ENCODE measurements around the gene ATP2B1.
A peak's percentile ranks its signal among the peaks of the same experiment; 100 is the strongest.
"Not testable (repeated sequence)": the region's sequence is repeated elsewhere in the genome, so short reads cannot be mapped to it uniquely, and the experiment has no call there.

Gene ATP2B1

DNA sequence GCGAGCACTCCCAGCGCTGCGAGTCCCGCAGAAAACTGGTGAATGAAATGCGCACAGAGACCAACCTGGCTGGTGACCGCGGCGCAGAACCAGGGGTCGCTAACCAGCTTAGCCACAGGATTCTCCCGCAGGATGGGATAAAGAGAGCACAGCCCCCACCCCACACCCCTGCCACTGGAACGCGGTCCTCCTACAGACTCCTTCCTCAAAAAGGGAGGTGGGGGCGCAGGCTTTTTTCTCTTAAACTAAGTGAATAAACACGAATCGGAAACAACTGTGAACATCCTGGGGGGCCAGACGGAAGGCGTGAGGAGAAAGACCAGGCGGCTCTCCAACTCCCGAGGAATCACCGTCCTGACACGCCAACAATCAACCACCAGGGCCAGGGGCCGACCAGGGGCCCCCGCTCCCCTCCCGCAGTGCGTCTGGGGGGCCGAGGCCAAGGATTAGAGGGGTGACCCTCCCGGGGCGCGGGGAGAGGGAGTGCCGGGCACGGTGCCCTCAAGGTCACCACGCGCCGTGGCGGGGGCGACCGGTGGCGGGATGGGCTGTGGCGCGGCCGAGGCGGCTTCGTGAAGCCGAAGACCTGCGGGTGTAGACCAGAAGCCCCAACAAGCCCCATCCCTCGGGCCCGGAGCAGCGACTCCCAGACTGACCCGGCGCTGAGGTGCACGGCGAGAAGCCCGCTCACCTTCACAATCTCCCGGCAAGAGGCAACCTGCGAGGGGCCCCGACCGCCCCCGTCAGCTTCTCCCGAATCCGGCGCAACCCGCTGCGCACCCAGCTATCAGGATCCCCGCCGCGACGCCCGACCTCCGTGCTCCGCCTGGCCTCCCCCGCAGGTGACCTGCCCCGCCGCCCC, 704 bp downstream of the ATP2B1 start:
- H3K27ac Mint-ChIP-seq: peak overlapping the region; percentile 100
- no peaks in the 10 kb centered on the region for H3K9me3 Mint-ChIP-seq
- peaks cover 51% of the 10 kb centered on the region for H3K36me3 Mint-ChIP-seq (ENCODE audit: low read depth)
- intact Hi-C loops (cut with micrococcal nuclease): no loop called here
- no peaks in the 10 kb centered on the region for H3K27me3 Mint-ChIP-seq
- peaks cover 16% of the 10 kb centered on the region for H3K4me1 Mint-ChIP-seq (ENCODE audit: low read depth)
- peak overlapping the region; percentile 99 for H3K4me3 Mint-ChIP-seq

DNA sequence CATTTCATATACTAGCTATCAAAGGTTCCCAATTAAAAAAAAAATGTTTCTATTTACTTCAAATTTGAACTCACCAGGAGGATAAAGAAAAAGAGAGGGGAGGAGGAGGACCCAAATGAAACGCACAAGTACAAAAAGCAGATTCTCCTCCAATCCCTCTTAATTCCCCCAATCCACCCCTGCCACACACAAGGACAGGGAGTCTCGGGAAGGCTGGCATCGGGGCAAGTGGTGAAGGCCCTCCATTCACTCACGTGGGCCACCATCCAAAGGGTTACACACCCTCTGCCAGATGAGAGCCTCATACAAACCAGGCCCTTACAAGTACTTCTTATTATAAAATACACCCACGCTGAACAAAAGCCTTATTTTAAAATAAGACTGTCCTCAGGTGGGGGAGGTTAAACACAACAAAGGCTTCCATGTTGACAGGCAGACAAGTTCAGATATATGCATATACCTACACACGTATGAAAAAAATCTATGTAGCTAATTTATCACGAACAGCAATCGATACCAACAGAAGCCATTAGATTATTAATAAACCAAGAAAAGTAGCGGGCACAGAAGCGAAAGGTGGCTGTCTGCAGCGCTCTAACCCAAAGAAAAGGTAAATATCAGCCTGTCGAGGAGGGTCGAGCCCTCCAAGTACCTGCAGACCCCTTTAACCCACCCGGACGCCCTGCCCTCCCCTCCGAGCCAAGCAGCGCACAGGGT, 1.5 kb downstream of the ATP2B1 start:
- intact Hi-C loops (cut with micrococcal nuclease): no loop called here
- Mint-ChIP-seq H3K4me1 (ENCODE audit: low read depth) (peaks cover 20% of the 10 kb centered on the region), H3K27ac (peak overlapping the region; percentile 100), H3K9me3 (no peaks in the 10 kb centered on the region), H3K4me3 (peak overlapping the region; percentile 99), H3K27me3 (no peaks in the 10 kb centered on the region), H3K36me3 (ENCODE audit: low read depth) (peaks cover 46% of the 10 kb centered on the region)

DNA sequence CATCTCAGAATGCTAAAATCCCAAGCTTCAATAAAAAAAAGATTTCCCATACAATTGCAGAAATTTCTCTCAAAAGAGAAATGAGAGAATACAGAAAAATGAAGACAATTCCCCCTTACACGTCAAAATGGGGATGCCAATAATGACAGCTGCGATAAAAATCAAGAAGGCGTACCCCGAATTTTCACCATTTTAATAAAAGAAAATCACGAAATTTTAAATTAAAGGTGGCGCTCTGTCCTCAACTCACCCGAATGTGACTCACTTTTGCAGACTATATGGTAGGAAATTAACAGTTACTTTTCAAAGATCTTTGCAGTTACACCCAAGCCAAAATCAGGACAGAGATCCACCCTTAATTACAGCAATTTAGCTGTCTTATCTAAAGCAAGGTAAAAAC, 2.1 kb downstream of the ATP2B1 start:
- H3K36me3 Mint-ChIP-seq (ENCODE audit: low read depth): peaks cover 46% of the 10 kb centered on the region
- H3K4me1 Mint-ChIP-seq (ENCODE audit: low read depth): peaks cover 24% of the 10 kb centered on the region
- H3K27me3 Mint-ChIP-seq: no peaks in the 10 kb centered on the region
- H3K4me3 Mint-ChIP-seq: peak overlapping the region; percentile 99
- intact Hi-C loops (cut with micrococcal nuclease): no loop called here
- peak overlapping the region; percentile 100 for H3K27ac Mint-ChIP-seq
- H3K9me3 Mint-ChIP-seq: no peaks in the 10 kb centered on the region

DNA sequence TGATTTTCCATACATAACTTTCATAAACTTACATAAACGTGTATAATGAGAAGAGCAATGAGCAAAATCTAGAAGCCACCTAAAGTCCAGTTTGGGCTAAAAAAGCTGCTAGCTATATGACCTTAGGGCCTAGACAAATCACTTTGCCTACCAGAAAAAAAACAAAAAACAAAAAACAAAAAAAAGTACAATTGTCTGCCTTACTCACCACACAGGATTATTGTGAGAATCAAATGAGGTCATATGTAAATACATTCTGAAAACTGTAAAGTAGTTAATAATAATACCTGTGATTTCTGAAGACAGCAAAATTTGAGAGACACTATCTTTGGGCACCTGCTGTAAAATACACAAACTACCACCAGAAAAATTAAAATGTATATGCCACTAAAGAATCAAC, 4.2 kb downstream of the ATP2B1 start:
- peak overlapping the region; percentile 55 for H3K4me3 Mint-ChIP-seq
- peaks cover 41% of the 10 kb centered on the region for H3K4me1 Mint-ChIP-seq (ENCODE audit: low read depth)
- peaks cover 47% of the 10 kb centered on the region for H3K36me3 Mint-ChIP-seq (ENCODE audit: low read depth)
- no peak overlapping the region for H3K27ac Mint-ChIP-seq
- H3K27me3 Mint-ChIP-seq: no peaks in the 10 kb centered on the region
- intact Hi-C loops (cut with micrococcal nuclease): no loop called here
- no peaks in the 10 kb centered on the region for H3K9me3 Mint-ChIP-seq

DNA sequence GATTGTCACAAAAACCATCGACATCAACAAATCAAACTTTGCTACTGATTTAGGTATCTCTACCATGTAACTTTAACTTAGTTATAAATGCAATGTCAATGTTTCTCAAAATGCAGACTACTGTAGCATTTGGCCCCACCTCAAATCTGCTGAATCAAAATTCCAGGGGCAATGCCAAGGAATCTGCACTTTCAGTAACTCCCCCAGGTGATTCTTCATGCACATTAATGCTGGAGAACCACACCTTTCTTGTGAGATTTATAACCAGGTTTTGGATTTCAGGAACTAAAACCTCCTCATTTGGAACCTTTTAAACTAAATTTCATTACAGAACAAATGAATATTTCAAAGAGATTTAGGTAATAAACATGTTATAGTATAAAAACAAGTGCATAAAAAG, 4.9 kb downstream of the ATP2B1 start:
- peaks cover 48% of the 10 kb centered on the region for H3K4me1 Mint-ChIP-seq (ENCODE audit: low read depth)
- H3K9me3 Mint-ChIP-seq: no peaks in the 10 kb centered on the region
- H3K4me3 Mint-ChIP-seq: peak overlapping the region; percentile 23
- no peak overlapping the region for H3K27ac Mint-ChIP-seq
- peaks cover 47% of the 10 kb centered on the region for H3K36me3 Mint-ChIP-seq (ENCODE audit: low read depth)
- intact Hi-C loops (cut with micrococcal nuclease): no loop called here
- no peaks in the 10 kb centered on the region for H3K27me3 Mint-ChIP-seq

DNA sequence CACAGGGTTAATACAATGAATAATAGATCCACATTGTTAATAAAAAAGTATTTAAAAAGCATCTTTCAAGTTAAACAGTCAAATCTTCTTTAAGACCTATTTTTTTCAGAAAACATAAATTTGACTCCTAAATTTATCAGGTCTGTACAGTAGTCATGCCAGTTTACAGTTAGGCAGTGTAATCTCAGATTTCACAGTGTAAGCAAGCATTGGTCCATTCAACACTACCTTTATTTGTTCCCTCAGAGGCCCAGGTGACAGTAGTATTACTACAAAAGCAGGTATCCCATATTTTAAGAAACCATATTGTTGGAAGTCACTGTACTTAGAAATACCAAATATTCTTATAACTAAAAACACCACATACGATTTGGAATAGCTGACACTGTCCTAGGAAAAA, 6.1 kb downstream of the ATP2B1 start:
- intact Hi-C loops (cut with micrococcal nuclease): no loop called here
- Mint-ChIP-seq H3K9me3 (no peaks in the 10 kb centered on the region), H3K4me1 (ENCODE audit: low read depth) (peaks cover 61% of the 10 kb centered on the region), H3K27ac (no peak overlapping the region), H3K36me3 (ENCODE audit: low read depth) (peaks cover 52% of the 10 kb centered on the region), H3K4me3 (no peak overlapping the region), H3K27me3 (no peaks in the 10 kb centered on the region)

DNA sequence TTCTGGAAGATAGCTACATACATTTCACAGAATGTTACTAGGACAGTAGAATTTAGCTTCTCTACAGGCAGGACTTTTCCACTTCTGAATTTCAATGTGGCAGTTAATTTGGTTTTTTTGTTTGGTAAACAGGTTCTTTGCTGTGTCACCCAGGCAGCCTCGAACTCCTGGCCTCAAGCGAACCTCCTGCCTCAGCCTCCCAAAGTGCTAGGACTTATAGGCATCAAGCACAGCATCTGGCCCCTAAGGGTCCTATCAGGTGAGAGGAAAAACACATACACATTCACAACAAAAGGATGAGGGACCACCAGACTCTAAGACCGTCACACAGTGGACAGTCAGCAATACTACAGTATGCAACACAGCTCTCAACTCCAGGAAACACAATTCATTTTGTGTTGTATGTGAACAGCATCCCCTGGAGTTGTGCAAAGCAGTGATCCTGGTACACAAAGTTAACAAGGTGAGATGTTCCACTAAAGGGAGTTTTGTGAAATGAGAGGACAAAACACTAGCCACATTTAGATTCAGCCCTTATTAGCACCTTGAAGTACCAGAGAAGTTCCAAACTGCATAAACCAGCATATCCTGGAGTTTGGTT, 6.9 kb downstream of the ATP2B1 start:
- Mint-ChIP-seq H3K27ac (no peak overlapping the region), H3K27me3 (no peaks in the 10 kb centered on the region), H3K4me1 (ENCODE audit: low read depth) (peaks cover 66% of the 10 kb centered on the region), H3K9me3 (no peaks in the 10 kb centered on the region), H3K4me3 (no peak overlapping the region), H3K36me3 (ENCODE audit: low read depth) (peaks cover 44% of the 10 kb centered on the region)
- intact Hi-C loops (cut with micrococcal nuclease): no loop called here

DNA sequence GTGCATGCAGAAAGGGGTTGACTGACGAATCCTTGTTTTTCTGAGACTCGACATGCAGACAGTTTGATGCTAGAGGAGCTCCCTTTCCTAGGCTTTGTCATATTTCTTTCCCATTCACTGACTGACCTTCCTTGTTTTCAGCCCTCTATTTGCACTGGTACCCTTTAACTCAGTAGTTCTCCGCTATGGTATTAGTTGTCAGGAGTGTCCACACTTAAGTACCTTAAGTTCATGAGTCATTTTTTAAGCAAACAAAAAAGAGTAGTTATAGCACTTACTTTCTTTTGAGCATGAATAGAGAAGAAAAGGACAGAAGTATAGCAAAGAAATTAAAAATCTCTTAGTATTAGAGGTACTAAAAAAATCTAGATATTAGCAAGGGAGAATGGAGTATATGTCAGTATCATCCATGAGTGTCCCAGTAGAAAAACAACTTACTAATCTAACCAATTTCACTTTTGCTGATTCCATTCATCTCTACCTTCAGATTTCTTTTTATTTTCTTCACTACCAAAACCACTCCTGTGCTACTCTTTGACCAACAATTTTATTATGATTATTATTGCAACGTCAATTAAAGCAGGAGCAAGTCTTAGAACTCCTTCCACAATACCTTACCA, 8.3 kb downstream of the ATP2B1 start:
- H3K4me1 Mint-ChIP-seq (ENCODE audit: low read depth): peaks cover 71% of the 10 kb centered on the region

DNA sequence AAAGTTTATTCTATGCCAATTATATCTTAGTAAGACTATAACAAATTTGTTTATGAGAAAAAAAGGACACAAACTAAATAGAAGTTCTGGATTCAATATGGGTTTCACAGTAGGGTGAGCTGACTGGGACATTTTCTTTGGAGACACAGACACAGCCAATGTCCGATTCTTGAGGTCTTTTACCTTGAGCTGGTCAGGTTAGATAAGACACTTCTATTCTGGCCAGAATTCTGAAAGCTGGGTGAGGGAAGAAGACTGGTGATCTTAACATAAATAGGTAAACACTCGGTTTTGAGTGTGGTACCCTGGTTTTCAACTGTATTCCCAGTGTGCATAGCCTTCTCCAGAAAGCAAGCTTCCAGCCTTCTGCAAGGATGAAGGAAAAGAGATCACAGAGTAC, 10.0 kb downstream of the ATP2B1 start:
- Mint-ChIP-seq H3K27ac (peak overlapping the region; percentile 62), H3K4me1 (ENCODE audit: low read depth) (peaks cover 76% of the 10 kb centered on the region), H3K9me3 (no peaks in the 10 kb centered on the region), H3K4me3 (no peak overlapping the region), H3K36me3 (ENCODE audit: low read depth) (peaks cover 44% of the 10 kb centered on the region), H3K27me3 (no peaks in the 10 kb centered on the region)
- intact Hi-C loops (cut with micrococcal nuclease): no loop called here

More for the DNA sequence above, 8.3 kb downstream of the ATP2B1 start:
- no peak overlapping the region for H3K4me3 Mint-ChIP-seq
- peaks cover 41% of the 10 kb centered on the region for H3K36me3 Mint-ChIP-seq (ENCODE audit: low read depth)
- H3K27me3 Mint-ChIP-seq: no peaks in the 10 kb centered on the region
- no peak overlapping the region for H3K27ac Mint-ChIP-seq
- H3K9me3 Mint-ChIP-seq: no peaks in the 10 kb centered on the region
- intact Hi-C loops (cut with micrococcal nuclease): no loop called here

DNA sequence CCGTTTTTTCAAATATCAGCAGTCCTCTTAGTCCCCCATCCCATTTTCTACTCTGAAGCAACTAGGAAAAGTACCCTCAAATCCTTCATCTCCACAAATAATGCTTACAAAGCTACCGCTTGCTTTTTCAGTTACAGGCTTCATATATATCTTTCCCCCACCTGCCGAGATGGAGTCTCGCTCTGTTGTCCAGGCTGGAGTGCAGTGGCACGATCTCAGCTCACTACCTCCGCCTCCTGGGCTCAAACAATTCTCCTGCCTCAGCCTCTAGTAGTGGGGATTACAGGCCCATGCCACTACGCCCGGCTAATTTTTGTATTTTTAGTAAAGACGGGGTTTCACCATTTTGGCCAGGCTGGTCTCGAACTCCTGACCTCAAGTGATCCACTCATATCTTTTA, 10.9 kb downstream of the ATP2B1 start:
- intact Hi-C loops (cut with micrococcal nuclease); H3K4me3 Mint-ChIP-seq; H3K9me3 Mint-ChIP-seq; H3K27me3 Mint-ChIP-seq: not testable (repeated sequence)
- Mint-ChIP-seq H3K27ac (peak overlapping the region; percentile 62), H3K36me3 (ENCODE audit: low read depth) (peaks cover 44% of the 10 kb centered on the region), H3K4me1 (ENCODE audit: low read depth) (peaks cover 81% of the 10 kb centered on the region)

DNA sequence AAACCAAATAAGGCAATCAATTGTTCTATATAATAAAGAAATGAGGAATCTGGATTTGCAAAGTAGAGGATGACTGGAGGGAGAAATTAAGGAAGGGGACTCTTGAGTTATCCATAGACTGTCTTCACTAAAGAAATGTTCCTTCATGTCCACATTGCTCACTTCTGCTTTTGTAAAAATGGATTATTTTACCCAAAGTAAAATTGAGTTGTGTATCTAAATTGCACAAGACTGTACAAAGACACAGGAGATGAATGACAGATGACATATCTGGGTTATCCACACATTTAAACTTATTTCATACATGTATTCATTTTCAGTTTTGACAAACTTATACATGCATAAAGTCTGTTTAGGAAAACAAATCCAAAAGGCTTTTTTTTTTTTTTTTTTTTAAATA, 11.3 kb downstream of the ATP2B1 start:
- H3K27ac Mint-ChIP-seq: peak overlapping the region; percentile 62
- peaks cover 44% of the 10 kb centered on the region for H3K36me3 Mint-ChIP-seq (ENCODE audit: low read depth)
- H3K4me1 Mint-ChIP-seq (ENCODE audit: low read depth): peaks cover 78% of the 10 kb centered on the region
- intact Hi-C loops (cut with micrococcal nuclease): no loop called here
- H3K4me3 Mint-ChIP-seq: no peak overlapping the region
- H3K27me3 Mint-ChIP-seq: no peaks in the 10 kb centered on the region
- no peaks in the 10 kb centered on the region for H3K9me3 Mint-ChIP-seq

DNA sequence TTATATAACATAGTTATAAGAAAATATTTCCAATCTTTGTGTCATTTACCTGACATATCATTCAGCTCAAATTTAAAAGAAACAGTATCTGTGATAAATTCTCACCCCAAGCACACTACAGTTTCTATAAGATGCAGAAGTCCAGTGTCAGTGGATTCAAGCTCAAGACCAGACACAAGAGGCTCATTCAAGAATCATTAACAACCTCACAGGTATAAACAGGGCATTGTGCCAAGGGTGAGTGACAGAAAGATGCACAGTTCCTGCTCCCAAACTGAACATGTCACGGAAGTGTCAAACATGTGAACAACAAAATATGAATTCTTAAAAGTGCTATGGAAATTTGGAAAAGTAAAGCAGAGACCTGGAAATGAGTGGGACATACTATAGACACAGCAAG, 12.8 kb downstream of the ATP2B1 start:
- peaks cover 66% of the 10 kb centered on the region for H3K4me1 Mint-ChIP-seq (ENCODE audit: low read depth)
- H3K27ac Mint-ChIP-seq: no peak overlapping the region
- H3K4me3 Mint-ChIP-seq: no peak overlapping the region
- H3K36me3 Mint-ChIP-seq (ENCODE audit: low read depth): peaks cover 37% of the 10 kb centered on the region
- H3K9me3 Mint-ChIP-seq: no peaks in the 10 kb centered on the region
- intact Hi-C loops (cut with micrococcal nuclease): no loop called here
- H3K27me3 Mint-ChIP-seq: no peaks in the 10 kb centered on the region

DNA sequence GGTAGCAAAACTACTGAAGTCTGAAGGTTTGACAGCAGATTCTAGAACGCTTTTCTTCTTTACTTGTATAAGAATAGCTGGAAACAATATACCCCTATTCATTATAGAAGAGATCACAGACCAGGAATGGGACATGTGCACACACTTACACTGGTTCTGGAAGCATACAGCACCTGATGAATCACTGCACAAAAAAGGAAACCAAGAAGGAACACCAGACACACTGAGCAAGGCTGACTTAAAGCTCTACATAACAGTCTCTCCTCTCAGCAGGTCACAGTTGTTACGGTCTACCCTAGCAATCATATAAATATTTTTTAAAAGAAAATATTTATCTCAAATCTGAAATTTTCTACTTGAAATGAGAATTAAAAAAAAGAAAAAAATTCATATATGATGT, 13.5 kb downstream of the ATP2B1 start:
- peaks cover 33% of the 10 kb centered on the region for H3K36me3 Mint-ChIP-seq (ENCODE audit: low read depth)
- H3K27me3 Mint-ChIP-seq: no peaks in the 10 kb centered on the region
- no peak overlapping the region for H3K27ac Mint-ChIP-seq
- H3K4me3 Mint-ChIP-seq: no peak overlapping the region
- intact Hi-C loops (cut with micrococcal nuclease): no loop called here
- no peaks in the 10 kb centered on the region for H3K9me3 Mint-ChIP-seq
- peaks cover 59% of the 10 kb centered on the region for H3K4me1 Mint-ChIP-seq (ENCODE audit: low read depth)

DNA sequence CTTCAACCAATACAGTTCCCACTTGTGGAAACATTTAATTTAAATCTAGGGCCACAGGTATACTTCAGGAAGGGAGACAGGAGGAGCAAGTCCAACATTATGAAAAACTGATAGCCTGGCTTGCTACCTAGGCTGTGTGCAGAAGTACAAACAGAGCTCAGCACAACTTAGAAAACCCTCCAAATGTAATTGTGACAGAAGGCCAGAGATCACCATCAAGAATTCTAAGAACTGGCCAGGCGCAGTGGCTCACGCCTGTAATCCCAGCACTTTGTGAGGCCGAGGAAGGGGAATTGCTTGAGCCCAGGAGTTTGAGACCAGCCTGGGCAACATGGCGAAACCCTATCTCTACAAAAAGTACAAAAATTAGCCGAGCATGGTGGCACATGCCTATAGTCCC, 14.1 kb downstream of the ATP2B1 start:
- Mint-ChIP-seq H3K4me1 (ENCODE audit: low read depth) (peaks cover 56% of the 10 kb centered on the region), H3K27me3 (no peaks in the 10 kb centered on the region), H3K4me3 (no peak overlapping the region), H3K36me3 (ENCODE audit: low read depth) (peaks cover 30% of the 10 kb centered on the region), H3K27ac (no peak overlapping the region), H3K9me3 (no peaks in the 10 kb centered on the region)
- intact Hi-C loops (cut with micrococcal nuclease): no loop called here
